OCI-LY7 (cell line): Measurements from ENCODE around the gene KCNJ14.

ENCODE experiments used
- EZH2phosphoT487 ChIP-seq: fragments of 200-600 bp; sonication (generic); IDR thresholded peaks from 2 replicates; pipeline ENCODE4 v1.6.1; 2018; ENCODE audit warnings: low read depth, borderline replicate concordance, mild to moderate bottlenecking, mixed run types, antibody characterized with exemption, low read length, moderate library complexity, mixed read lengths
- TF ChIP-seq, protein P1 (sequence below): fragments of 200-600 bp; sonication (generic); conservative IDR thresholded peaks from 2 replicates; pipeline ENCODE4 v1.5.1; 2014; ENCODE audit warnings: mild to moderate bottlenecking, antibody characterized with exemption, low read length, moderate library complexity, mixed read lengths

DNA sequence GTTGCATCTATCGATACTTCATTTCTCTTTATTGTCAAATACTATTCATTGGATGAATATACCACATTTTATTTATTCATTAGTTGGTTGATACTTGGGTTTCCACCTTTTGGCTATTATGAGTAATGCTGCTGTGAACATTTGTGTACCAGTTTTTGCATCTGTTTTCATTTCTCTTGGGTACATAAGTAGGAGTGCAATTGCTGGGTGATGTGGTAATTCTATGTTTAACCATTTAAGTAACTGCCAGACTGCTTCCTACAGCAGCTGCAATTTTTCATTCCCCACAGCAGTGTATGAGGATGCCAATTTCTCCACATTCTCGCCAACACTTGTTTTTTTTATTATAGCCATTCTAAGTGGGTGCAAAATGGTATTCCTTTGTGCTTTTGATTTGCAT is 2.6 kb downstream of the KCNJ14 start:
- TF ChIP-seq, protein P1, sequence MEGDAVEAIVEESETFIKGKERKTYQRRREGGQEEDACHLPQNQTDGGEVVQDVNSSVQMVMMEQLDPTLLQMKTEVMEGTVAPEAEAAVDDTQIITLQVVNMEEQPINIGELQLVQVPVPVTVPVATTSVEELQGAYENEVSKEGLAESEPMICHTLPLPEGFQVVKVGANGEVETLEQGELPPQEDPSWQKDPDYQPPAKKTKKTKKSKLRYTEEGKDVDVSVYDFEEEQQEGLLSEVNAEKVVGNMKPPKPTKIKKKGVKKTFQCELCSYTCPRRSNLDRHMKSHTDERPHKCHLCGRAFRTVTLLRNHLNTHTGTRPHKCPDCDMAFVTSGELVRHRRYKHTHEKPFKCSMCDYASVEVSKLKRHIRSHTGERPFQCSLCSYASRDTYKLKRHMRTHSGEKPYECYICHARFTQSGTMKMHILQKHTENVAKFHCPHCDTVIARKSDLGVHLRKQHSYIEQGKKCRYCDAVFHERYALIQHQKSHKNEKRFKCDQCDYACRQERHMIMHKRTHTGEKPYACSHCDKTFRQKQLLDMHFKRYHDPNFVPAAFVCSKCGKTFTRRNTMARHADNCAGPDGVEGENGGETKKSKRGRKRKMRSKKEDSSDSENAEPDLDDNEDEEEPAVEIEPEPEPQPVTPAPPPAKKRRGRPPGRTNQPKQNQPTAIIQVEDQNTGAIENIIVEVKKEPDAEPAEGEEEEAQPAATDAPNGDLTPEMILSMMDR: no peak
- TF ChIP-seq EZH2phosphoT487: no peak
